PC-9 (cell line): ENCODE results near the gene GSE1.

ENCODE experiments used
- EZH2 ChIP-seq: fragments of 200-600 bp; sonication (generic); IDR thresholded peaks from 2 replicates; pipeline ENCODE4 v1.8.0; 2017; ENCODE audit warnings: antibody characterized with exemption, low read depth
- TF ChIP-seq, protein P1 (sequence below): fragments of 200-600 bp; sonication (generic); conservative IDR thresholded peaks from 2 replicates; pipeline ENCODE4 v1.6.1; 2017; ENCODE audit warnings: mixed run types, antibody characterized with exemption, mild to moderate bottlenecking, moderate library complexity

DNA sequence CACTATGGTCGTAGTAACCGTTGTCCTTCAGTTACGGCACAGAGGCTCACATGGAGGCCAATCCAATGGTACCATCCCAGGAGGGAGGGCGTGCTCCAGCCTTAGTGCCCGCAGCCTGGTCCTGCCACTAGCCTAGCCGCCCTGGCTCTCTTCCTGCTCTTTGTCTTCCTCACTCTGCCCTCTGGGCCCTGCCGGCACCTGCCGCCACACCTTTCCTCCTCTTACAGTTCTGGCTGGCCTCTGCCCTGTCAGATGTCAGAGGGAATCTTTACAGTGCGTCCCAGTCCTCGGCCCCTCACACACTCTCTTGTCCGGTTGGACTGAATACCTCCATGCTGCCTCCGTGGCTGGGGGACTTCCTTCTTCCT, 52.2 kb downstream of the GSE1 start:
- TF ChIP-seq, protein P1, sequence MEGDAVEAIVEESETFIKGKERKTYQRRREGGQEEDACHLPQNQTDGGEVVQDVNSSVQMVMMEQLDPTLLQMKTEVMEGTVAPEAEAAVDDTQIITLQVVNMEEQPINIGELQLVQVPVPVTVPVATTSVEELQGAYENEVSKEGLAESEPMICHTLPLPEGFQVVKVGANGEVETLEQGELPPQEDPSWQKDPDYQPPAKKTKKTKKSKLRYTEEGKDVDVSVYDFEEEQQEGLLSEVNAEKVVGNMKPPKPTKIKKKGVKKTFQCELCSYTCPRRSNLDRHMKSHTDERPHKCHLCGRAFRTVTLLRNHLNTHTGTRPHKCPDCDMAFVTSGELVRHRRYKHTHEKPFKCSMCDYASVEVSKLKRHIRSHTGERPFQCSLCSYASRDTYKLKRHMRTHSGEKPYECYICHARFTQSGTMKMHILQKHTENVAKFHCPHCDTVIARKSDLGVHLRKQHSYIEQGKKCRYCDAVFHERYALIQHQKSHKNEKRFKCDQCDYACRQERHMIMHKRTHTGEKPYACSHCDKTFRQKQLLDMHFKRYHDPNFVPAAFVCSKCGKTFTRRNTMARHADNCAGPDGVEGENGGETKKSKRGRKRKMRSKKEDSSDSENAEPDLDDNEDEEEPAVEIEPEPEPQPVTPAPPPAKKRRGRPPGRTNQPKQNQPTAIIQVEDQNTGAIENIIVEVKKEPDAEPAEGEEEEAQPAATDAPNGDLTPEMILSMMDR, result no peak
- no peak for TF ChIP-seq EZH2
